Fibroblast of skin of left biceps (primary cell): ENCODE results near the gene HOXD11.

Source experiments
- DNase-seq, 2 experiments: peaks; one replicate each; pipeline ENCODE4 v3.0.0-alpha.2; 2013; ENCODE audit warnings: low read depth in 2 of 2

The HOXD11 gene

DNA sequence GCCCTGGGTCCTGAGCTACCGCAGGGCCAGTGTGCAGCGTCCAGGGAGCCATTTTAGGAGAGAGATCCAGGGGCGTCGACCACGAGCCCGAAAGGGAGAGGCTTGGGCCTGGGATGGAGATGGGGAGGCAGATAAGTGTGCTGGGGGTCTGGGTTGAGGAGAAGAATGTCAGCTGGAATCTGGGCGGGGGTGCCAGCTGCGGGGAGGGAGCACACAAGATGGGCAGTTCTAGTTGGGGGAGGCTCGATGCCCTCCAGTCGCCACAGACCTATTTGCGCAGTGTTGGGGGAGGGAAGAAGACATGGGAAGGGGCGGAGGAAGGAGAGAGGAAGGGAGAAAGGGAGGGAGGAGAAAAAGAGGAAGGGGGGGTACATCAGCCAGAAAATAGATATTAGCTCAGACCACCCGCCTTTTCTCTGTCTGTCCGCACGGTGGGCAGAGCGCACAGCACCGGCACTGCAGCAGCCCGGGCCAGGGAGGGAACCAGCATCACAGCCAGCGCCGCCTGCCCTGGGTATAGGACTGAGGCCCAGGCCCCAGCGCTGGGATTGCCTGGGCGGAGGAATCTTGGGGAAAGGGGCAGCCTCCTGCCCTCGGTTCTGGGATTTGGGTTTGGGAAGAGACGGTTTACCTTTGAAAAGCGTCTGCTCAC lies 1.9 kb upstream of the HOXD11 start:
- DNase-seq, result no peak

DNA sequence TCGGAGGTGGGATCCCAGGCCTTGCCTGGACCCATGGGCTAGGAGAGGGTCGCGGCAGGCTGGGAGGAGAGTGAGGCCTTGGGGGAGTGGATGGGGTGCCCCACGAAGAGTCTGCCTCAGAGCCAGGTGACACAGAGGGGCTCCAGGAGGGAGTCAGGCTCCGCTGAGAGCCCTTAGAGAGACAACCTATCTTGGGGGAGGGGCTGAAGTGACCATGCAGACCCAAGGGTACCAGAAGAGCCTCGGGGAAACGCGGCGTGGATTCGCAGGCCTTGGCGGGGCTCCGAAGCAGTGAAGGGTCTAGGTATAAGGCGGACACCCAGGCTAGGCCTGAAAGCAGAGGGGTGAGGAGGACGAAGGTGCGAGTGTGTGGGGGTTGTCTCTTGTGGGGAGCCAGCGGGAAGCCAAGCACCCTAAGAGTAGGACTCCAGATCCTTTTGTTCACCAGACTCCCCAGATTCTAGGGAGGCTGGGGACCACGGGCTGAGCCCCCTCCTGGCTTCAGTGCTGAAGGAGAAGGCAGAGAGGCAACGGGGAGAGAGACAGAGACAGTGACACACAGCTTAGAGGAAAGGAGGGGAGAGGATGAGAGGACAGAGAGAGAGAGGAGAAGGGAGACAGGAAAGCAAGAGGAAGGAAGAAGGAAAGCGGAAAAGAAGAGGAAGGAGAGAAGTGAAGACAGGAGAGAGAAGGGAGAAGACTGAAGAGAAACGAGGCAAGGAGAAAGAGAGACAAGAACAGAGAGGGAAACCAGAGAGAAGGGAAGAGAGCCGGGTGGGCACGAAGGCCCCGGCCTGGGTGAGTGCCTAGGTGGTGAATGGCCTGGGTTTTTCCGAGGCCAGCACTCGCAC lies 1.1 kb upstream of the HOXD11 start:
- no peak for DNase-seq

DNA sequence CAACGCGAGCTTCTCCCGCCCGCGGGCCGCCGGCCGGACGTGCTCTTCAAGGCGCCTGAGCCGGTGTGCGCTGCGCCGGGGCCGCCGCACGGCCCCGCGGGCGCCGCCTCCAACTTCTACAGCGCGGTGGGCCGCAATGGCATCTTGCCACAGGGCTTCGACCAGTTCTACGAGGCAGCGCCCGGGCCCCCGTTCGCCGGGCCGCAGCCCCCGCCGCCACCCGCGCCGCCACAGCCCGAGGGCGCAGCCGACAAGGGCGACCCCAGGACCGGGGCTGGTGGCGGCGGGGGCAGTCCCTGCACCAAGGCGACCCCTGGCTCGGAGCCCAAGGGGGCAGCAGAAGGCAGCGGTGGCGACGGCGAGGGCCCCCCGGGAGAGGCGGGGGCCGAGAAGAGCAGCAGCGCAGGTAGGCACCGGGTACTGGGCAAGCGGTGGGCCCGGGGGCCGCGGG lies 676 bp downstream of the HOXD11 start:
- no peak for DNase-seq

DNA sequence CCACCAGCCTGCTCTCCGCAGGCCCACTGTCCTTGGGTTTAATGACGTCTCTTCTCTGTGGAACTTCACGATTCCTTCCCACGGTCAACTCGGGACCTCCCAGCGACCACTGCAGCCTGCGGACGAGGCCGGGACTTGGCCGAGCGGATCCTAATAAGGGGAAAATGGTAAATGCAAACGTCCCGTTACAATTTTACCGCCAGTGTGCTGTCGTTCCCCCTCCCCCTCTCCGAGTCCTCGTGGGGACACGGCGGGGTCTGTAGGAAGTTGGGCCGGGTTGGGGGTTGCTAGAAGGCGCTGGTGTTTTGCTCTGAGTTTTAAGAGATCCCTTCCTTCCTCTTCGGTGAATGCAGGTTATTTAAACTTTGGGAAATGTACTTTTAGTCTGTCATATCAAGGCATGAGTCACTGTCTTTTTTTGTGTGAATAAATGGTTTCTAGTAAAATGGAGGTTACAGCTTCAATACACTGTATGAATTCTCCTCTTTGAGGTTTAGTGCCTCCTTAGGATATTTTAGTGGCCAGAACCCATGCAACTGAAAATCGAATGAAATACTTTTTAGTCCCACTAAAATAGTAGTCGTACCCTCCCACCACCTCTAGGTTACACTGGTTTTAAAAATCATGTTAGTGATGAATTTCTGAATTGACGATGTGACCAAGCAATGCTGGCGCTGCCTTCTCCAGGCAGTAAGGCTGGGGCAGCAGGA lies 2.3 kb downstream of the HOXD11 start:
- no peak for DNase-seq

DNA sequence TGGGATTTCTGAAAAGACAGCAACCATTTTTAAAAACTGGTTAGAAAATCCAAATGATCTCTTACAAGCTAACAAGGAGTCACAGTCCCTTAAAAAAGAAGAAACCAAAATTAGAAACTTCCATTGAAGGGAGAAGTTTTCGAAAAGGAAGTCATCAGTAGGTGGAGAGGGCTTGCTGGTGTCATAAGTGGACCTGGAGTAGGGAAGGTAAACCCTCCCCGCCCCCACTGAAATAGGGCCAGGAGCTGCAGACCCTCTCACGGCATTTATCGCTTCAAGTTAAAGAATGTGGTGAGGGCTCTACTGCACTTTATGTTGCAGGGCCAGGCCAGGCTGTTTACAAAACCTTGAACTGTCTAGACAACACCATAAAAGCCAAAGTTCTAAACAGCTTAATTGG lies 2.9 kb downstream of the HOXD11 start:
- no peak for DNase-seq

DNA sequence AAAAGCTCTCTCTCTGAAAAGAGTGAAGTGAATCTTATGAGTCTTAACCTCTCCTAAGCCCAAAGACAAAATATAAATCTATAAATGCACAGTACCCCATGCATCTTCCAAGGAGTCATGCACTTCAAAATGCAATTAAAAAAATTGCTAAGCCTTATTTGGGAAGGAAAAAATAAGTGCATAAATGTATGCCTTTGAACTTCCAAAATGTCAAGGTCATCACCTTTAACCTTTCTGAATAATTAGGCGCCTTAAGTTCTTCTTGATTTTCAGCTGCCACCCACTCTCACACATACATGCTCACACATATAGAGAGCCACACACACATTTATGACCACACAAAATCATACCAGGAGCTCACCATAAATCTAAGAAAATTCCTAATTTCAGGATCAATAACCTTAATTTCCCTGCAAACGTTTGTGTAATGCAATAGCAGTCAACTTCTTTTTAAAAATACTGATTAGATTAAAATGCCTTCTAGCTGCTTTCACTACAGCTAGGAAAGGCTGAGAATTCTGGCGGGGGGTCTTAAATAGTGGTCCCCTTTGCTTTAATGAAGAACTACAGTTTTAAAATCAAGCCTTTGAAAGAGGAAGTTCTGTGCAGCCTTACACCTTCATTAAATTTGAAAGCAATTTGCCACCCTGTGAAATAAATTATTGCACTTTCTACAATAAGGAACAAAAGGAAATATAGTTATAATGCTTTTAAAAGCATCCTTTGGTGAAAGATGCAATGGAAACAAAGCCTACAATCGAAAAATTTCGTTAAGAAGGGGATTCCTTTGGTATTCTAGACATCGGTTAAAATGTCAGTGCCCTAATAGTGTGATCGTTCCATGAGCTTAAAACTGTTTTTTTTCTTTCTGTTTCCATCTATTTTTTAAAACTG lies 3.6 kb downstream of the HOXD11 start:
- DNase-seq, result no peak

DNA sequence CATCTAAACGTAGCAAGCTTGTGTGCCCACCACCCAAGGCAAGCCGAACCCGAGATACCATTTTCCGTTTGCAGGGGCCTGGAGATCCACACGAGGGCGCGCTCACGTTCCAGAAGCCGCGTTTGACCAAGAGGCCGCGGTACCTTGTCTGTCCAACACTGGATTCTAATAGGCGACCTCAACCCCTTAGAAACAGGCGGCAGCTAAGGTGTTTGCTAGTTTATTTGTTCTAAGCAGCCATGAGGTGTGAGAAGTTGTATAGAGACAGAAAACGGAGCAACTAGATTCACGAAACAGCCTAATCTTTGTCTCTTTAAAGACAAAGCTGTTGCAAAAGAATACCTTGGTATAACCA lies 4.2 kb downstream of the HOXD11 start:
- no peak for DNase-seq

DNA sequence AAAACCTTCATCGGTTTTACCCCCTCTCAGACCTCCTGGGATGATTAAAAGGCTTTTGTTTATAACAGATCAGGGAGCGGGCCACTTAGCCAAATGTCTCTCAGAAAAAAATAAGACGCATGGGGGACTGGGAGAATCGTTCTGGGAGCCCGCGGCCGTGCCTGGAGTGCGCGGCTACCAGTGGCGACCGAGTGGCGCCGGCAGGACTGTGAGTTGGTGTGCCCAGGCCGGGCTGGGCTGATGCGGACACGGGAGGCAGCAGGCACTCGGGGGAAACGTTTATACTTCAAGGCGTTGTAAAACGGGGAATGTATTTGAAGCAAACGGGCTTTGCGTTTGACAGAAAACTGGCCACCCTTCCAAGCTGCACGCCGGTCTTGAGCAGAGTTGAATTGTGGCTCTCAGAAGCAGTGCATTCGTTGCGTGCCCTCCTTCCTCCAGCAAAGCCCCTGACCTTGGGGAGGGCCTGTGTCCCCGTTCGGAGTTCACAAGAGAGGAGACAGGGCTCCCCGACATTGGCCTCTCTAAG lies 4.8 kb downstream of the HOXD11 start:
- no peak for DNase-seq

DNA sequence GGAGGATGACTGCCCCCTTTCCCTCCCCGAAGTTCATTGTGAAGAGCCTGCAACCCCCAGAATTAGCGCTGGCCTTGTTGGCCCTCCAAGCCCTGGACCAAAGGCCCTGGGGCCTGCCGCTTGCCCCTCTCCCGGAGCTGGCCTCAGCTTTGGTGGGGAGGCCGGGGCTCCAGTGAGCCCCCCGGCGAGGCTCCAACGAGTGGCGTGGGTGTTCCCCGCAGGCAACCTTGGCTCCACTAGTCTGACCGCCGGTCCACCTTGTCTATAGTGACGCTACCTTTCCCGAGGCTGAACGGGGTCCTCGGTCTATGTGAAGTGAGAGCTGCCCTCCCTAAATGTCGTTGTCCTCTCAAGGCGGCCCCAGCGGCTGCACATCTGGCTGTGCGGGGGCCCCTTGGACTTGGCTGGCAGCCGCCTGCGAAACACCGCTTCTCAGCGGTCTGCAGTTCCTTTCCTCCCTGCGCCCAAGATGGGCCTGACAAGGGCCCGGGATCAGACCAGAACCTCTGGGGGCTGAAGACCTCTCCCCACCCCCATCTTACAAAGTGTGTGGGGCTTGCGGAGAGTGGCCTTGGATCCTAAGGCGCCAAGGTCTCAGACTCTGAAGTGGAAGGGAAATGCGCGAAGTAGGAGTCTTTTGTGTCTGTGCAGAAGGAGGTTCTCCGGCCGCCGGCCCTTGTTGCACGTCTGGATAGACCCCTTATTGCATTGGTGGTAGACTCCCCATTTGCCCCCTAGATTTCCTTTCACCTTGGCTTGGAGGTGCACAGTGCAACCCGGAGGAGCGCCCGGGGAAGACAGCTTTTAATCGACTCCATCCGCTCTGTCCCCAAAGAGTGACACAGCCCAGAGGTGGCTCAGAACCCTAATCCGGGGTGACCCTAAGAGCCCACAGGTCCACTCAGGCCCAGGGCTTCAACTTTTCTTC lies 5.6 kb downstream of the HOXD11 start:
- DNase-seq, result no peak

DNA sequence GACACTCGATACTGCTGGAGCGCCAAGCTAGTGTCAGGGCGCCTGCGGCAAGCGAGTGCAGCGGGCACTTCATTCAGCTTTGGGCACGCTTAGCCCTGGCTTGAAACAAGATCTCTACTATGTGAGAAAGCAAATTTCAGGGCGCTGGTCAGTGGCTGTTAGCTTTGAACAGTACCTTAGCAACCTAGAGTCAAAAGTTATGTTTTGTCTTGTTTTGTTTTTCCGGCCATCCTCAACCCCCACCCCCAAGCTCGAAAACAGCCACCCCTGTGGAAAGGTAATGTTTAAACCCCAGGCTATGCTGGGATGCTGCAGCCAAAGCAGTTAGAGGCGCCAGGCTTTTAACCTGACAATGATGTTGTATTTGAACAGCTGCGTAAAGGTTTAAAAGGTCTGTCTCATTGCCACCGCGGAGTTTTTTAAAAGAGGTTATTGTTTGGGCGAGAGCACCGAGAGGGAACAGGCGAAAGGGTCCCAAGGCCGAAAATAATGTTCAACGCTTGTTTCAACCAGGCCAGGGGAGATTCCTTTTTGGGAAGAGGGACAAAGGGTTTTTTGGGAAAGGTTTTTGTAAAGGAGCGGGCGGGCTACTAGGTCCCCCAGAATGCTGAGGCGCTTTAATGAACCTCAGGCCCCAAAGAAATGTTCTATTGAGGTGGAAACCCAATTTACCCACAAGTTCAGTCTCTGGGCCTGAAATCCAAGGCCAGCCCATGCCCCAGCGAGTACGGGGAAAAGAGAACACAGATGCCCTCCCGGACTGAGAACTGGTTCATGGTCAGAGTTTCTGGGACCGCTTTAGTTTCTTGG lies 7.2 kb downstream of the HOXD11 start:
- DNase-seq, result no peak

DNA sequence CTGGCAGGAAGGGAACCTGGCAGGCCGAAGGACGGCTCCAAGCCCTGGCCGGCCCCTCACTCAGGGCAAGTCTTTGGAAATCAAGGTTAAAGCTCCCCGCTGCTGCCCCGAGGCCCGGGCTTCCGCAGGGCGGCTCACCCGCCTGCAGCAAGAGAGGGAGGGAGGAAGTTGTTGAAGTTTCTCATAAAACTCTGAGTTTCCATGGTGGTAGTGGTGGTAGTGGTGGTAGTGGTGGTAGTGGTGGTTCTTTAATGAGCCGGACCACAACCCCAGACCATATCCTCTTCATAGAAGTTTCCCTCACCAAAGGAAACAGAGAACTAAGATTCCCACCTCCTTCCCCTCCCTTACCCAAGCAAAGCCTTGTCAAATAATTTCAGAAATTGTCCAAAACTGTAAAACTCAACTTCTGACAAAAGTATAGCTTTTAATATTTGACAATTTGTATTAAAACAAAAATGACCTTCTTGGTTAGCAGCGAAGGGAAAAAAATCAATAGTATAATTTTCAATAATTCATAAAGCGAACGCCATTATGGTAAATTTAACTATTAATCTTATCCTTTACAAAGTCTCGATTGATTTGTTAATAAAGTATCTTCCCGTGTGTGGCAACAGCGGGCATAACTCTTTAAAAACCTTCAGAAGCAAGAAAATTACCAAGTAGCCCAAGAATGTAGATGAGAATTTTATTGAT lies 8.0 kb downstream of the HOXD11 start:
- DNase-seq, result no peak

DNA sequence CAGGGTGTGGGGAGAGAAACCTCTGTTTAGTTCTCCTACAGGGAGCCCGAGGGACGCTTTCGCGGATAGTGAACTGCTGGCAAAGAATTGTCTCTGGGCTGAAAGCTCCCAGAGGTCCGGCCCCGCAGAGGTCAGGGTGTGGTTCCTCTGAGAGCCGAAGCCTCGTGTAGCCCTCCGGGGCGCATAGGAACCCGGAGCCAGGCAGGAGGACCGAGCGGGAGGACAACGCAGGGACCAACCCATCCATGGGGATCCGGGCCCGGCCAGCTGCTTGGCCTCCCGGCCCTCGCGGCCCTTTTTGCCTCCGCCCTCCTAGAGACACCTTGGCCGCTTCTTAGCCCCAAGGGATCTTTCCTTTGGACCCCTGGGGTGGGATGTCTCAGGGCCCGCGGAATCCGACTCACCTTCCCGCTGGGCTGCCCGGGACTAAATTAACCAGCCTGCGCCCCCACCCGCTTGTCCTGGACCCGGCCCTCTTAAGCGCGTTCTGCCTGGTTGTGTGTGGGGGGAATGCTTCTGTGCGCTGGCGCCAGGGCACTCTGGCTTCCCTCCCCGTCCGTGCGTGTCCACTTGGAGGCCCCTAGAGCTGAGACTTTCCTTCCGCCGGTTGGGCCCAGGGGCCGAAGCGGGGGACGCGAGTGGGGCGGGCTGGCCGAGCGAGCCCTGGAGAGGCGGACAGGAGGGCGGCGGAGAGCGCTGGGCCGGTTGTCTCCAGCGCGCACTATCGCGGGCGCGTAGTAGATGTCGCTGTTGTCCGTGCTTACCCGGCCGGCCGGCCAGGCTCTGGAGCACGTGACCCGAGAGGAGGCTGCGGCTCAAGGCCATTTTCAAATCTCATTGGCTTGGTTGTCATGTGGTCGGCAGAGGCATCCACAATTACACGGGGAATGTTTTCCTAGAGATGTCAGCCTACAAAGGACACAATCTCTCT lies 9.1 kb downstream of the HOXD11 start, which contains the start of gene HOXD10:
Gene HOXD10, plus strand, starts transcription at position 896 of the 931 bp plus-strand sequence. CDS start 56 bp downstream, outside the sequence.
- no peak for DNase-seq

DNA sequence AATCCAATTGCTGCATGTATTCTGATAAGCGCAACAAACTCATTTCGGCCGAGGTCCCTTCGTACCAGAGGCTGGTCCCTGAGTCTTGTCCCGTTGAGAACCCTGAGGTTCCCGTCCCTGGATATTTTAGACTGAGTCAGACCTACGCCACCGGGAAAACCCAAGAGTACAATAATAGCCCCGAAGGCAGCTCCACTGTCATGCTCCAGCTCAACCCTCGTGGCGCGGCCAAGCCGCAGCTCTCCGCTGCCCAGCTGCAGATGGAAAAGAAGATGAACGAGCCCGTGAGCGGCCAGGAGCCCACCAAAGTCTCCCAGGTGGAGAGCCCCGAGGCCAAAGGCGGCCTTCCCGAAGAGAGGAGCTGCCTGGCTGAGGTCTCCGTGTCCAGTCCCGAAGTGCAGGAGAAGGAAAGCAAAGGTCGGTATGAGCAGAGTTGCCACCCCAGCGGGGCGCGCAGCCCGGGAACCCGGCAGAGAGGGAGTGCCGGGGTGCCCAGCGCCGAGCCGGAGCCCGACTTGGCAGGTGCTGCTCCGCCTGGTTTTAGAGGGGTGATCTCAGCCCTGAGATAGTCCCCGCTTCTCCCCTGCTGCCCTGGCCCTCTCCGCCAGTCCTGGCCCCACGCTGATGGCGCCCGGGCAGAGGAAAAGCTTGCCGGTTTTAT lies 10.2 kb downstream of the HOXD11 start:
- DNase-seq, result no peak

DNA sequence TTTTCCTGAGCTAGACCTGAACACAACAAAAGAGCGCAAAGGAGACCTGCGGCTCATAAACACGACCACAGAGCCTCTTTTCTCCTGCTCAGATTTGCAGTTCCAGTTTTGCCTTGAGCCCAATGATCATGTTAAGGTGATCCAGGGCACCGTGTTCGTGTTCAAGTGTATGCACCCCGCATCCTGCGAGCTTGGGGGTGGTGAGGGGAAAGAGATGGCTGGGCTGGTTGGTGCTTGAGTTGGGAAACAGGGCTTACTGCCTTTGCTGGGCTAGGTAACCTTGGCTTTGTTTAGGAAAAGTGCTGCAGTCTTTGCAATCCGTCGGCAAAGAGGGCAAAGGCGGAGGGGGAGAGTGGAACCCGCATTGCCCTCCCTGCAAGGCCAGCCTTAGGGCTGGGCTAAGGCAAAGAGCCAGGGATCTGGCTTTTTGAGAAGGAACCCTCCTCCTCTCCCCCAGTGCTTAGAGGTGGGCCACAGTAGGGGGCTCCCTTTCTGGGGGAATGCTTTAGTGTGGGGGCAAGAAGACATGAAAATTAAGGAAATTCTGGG lies 10.8 kb downstream of the HOXD11 start:
- no peak for DNase-seq

DNA sequence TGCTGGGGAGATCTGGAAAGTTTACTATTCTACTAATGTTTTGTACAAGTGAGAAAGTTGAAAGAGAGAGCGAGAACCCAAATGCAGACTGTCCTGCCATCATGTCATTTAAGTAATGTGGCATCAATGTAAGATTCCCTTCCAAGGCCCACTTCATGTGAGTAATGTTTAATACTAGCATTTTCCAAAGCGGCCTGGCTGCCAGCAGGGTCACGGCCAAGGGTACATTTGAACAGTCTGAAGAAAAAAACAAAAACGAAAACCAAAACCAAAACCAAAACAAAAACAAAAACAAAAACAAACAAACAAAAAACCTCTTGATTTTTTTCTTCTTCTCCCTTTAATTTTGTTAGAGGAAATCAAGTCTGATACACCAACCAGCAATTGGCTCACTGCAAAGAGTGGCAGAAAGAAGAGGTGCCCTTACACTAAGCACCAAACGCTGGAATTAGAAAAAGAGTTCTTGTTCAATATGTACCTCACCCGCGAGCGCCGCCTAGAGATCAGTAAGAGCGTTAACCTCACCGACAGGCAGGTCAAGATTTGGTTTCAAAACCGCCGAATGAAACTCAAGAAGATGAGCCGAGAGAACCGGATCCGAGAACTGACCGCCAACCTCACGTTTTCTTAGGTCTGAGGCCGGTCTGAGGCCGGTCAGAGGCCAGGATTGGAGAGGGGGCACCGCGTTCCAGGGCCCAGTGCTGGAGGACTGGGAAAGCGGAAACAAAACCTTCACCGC lies 11.7 kb downstream of the HOXD11 start:
- DNase-seq, result no peak
